ENCODE data around the gene HDAC4. TPM values are rescaled to one million over a fixed set of nuclear protein-coding genes. Genes with fewer than 3 reads are reported as not detected.

The HDAC4 gene
- total and polyA plus RNA-seq, 9 of the 15 experiments (the other 6 are each of a cell fraction or from before 2014, with no cell fraction given), result 0.11 to 20.2 (median 4.0) TPM

DNA sequence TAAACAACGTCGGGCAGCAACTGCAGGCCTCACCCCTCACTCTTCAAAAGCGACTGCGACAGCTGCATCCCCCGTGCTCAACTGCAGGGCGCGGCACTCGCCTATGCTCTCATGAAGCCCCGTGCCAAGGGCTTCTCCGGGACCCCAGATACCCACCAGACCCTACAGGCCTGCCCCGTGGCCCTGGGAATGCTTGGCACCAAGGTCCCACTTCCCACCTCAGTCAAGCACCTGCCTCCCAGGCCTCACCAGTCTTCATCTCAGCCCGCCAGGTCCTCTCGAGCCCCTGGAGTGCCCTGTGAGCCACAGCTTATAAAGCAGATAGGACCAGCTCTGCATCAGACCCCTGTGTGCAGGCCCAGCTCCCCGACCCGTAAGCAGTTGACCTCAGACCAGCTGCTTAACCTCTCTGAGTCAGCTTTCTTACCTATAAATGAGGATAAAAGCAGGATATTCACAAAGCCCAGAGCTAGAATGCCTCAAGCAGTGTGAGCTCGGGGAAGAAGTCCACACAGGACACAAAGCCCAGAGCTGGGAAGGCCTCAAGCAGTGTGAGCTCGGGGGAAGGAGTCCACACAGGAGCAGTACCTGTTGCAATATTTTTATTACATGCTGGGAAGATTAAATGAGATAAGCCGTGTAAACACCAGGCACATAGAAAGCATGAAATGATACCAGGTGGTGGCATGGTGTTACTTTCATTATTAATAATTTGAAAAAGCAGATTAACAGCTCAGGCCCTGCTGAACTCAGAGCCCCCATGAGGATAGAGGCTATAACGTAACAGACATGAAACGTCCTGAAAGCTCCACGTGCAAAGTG is 96.9 kb downstream of the HDAC4 start (continued):
- TF ChIP-seq, protein P1, sequence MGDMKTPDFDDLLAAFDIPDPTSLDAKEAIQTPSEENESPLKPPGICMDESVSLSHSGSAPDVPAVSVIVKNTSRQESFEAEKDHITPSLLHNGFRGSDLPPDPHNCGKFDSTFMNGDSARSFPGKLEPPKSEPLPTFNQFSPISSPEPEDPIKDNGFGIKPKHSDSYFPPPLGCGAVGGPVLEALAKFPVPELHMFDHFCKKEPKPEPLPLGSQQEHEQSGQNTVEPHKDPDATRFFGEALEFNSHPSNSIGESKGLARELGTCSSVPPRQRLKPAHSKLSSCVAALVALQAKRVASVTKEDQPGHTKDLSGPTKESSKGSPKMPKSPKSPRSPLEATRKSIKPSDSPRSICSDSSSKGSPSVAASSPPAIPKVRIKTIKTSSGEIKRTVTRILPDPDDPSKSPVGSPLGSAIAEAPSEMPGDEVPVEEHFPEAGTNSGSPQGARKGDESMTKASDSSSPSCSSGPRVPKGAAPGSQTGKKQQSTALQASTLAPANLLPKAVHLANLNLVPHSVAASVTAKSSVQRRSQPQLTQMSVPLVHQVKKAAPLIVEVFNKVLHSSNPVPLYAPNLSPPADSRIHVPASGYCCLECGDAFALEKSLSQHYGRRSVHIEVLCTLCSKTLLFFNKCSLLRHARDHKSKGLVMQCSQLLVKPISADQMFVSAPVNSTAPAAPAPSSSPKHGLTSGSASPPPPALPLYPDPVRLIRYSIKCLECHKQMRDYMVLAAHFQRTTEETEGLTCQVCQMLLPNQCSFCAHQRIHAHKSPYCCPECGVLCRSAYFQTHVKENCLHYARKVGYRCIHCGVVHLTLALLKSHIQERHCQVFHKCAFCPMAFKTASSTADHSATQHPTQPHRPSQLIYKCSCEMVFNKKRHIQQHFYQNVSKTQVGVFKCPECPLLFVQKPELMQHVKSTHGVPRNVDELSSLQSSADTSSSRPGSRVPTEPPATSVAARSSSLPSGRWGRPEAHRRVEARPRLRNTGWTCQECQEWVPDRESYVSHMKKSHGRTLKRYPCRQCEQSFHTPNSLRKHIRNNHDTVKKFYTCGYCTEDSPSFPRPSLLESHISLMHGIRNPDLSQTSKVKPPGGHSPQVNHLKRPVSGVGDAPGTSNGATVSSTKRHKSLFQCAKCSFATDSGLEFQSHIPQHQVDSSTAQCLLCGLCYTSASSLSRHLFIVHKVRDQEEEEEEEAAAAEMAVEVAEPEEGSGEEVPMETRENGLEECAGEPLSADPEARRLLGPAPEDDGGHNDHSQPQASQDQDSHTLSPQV (IDR thresholded peaks at IDR 0.05), result no peak
- no peak for TF ChIP-seq ZNF280A (IDR thresholded peaks at IDR 0.05; ENCODE audit: low read depth, partially characterized antibody)
- TF ChIP-seq CBFB (CRISPR knock-in tag; IDR thresholded peaks at IDR 0.05), result no peak
